Measurements from ENCODE around the gene SMIM45.

Gene SMIM45

GRCh38 chr22:41949297-41949965, 2.5 kb upstream of the SMIM45 start:
- TF ChIP-seq, protein P1, sequence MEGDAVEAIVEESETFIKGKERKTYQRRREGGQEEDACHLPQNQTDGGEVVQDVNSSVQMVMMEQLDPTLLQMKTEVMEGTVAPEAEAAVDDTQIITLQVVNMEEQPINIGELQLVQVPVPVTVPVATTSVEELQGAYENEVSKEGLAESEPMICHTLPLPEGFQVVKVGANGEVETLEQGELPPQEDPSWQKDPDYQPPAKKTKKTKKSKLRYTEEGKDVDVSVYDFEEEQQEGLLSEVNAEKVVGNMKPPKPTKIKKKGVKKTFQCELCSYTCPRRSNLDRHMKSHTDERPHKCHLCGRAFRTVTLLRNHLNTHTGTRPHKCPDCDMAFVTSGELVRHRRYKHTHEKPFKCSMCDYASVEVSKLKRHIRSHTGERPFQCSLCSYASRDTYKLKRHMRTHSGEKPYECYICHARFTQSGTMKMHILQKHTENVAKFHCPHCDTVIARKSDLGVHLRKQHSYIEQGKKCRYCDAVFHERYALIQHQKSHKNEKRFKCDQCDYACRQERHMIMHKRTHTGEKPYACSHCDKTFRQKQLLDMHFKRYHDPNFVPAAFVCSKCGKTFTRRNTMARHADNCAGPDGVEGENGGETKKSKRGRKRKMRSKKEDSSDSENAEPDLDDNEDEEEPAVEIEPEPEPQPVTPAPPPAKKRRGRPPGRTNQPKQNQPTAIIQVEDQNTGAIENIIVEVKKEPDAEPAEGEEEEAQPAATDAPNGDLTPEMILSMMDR (conservative IDR thresholded peaks at IDR 0.05; ENCODE audit: low read depth, low read length): no peak
- no peak for DNase-seq (ENCODE audit: low read depth)
- no peak overlapping the region for H3K4me3 ChIP-seq (ENCODE audit: low read depth, low read length)

DNA sequence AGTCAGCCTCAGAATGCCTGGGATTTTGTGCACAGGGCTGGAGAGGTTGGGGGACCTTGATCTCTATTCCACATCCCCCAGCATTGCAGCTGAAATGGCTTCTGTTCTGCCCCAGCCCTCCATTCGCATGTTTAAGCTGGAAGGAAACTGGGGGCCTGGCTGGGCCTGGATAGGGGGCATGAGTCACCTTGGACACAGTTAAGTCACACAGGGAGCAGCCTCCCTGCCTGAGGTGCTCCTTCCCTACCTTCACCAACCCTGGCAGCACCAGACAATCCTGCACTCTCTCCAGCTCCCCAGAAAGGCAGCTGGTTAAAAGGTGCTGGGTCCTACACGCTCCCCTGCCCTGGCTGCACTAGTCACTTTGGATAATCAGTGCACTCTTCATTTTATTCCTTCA, 763 bp downstream of the SMIM45 start:
- TF ChIP-seq, protein P1 (conservative IDR thresholded peaks at IDR 0.05; ENCODE audit: low read depth, low read length): no peak
- H3K4me3 ChIP-seq (ENCODE audit: low read depth, low read length): no peak overlapping the region
- DNase-seq (ENCODE audit: low read depth): no peak

GRCh38 chr22:41957941-41958556, 6.1 kb downstream of the SMIM45 start:
- DNase-seq (ENCODE audit: low read depth): no peak
- TF ChIP-seq, protein P1 (conservative IDR thresholded peaks at IDR 0.05; ENCODE audit: low read depth, low read length): no peak
- H3K4me3 ChIP-seq (ENCODE audit: low read depth, low read length): peak overlapping the region; percentile 20

- H3K4me3 ChIP-seq (ENCODE audit: low read depth, low read length): no peak overlapping the region
- TF ChIP-seq, protein P1 (conservative IDR thresholded peaks at IDR 0.05; ENCODE audit: low read depth, low read length): no peak
- DNase-seq (ENCODE audit: low read depth): no peak
These were observed 11.6 kb downstream of the SMIM45 start for GRCh38 chr22:41963453-41964111.

DNA sequence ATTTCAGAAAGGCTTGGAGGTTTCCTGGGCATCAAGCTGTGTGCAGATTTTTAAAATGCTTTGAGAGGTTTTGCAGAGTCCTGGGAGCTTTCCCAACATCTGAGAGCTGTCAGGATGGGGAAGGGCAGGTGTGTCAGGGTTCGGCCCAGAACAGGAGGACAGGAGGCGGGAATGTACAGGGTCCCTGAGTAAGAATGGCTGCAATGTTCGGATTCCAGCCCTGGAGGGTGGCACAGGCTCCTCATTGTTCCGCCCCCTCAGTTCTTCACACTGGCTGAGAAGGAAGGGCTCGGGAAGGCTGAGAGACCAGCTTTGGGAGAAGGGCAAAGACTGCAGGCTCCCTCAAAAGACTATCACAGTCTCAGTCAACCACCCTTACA, 12.2 kb downstream of the SMIM45 start:
- H3K4me3 ChIP-seq (ENCODE audit: low read depth, low read length): no peak overlapping the region
- no peak for DNase-seq (ENCODE audit: low read depth)
- TF ChIP-seq, protein P1 (conservative IDR thresholded peaks at IDR 0.05; ENCODE audit: low read depth, low read length): no peak

- DNase-seq (ENCODE audit: low read depth): no peak
- TF ChIP-seq, protein P1 (conservative IDR thresholded peaks at IDR 0.05; ENCODE audit: low read depth, low read length): no peak
- H3K4me3 ChIP-seq (ENCODE audit: low read depth, low read length): no peak overlapping the region
These were observed 14.3 kb downstream of the SMIM45 start for GRCh38 chr22:41966225-41966606.

All from epithelial cell of proximal tubule (primary cell).